Measurements from ENCODE around the gene PLSCR4. TPM values are rescaled to one million over a fixed set of nuclear protein-coding genes. Genes with fewer than 3 reads are reported as not detected.

The PLSCR4 gene
- total RNA-seq, 1 donor from 2014 or later, result 1.0 TPM

GRCh38 chr3:146160964-146161662 lies 89.8 kb downstream of the PLSCR4 start, which contains the start of gene PLOD2:
TSS of gene PLOD2 (minus strand) at chr3:146161184. CDS start at chr3:146160989, 195 bp downstream.
- Mint-ChIP-seq H3K4me3 (peak within 1 kb of the TSS; percentile 95), H3K36me3 (ENCODE audit: low read depth) (peaks cover 3% of the 10 kb centered on the region), H3K27ac (ENCODE audit: unreplicated experiment) (peak within 1 kb of the TSS; percentile 93), H3K4me1 (peaks cover 34% of the 10 kb centered on the region), H3K27me3 (ENCODE audit: low read depth) (peaks cover 21% of the 10 kb centered on the region), H3K9me3 (peaks cover 3% of the 10 kb centered on the region)
- peak; percentile 51 for DNase-seq (ENCODE audit: low read depth, low spot score)
- TF ChIP-seq CTCF (conservative IDR thresholded peaks at IDR 0.05), result no peak

- peak; percentile 55 for TF ChIP-seq CTCF (conservative IDR thresholded peaks at IDR 0.05)
Measured at GRCh38 chr3:146160321-146160963, 90.5 kb downstream of the PLSCR4 start.

GRCh38 chr3:146159616-146160320 lies 91.1 kb downstream of the PLSCR4 start:
- Mint-ChIP-seq H3K4me3 (peak overlapping the region; percentile 95), H3K36me3 (ENCODE audit: low read depth) (peaks cover 3% of the 10 kb centered on the region), H3K9me3 (peaks cover 3% of the 10 kb centered on the region), H3K27me3 (ENCODE audit: low read depth) (peaks cover 21% of the 10 kb centered on the region), H3K4me1 (peaks cover 24% of the 10 kb centered on the region), H3K27ac (ENCODE audit: unreplicated experiment) (peak overlapping the region; percentile 93)
- no peak for TF ChIP-seq CTCF (conservative IDR thresholded peaks at IDR 0.05)
- DNase-seq (ENCODE audit: low read depth, low spot score), result no peak

More at GRCh38 chr3:146160321-146160963, 90.5 kb downstream of the PLSCR4 start:
- peaks cover 3% of the 10 kb centered on the region for H3K9me3 Mint-ChIP-seq
- H3K4me3 Mint-ChIP-seq, result peak overlapping the region; percentile 95
- H3K4me1 Mint-ChIP-seq, result peaks cover 29% of the 10 kb centered on the region
- H3K36me3 Mint-ChIP-seq (ENCODE audit: low read depth), result peaks cover 3% of the 10 kb centered on the region
- H3K27me3 Mint-ChIP-seq (ENCODE audit: low read depth), result peaks cover 21% of the 10 kb centered on the region
- peak; percentile 24 for DNase-seq (ENCODE audit: low read depth, low spot score)
- H3K27ac Mint-ChIP-seq (ENCODE audit: unreplicated experiment), result peak overlapping the region; percentile 93

GRCh38 chr3:146159037-146159436 lies 91.9 kb downstream of the PLSCR4 start:
- H3K27ac Mint-ChIP-seq (ENCODE audit: unreplicated experiment), result peak overlapping the region; percentile 52
- no peak for DNase-seq (ENCODE audit: low read depth, low spot score)
- peaks cover 21% of the 10 kb centered on the region for H3K27me3 Mint-ChIP-seq (ENCODE audit: low read depth)
- H3K4me3 Mint-ChIP-seq, result peak overlapping the region; percentile 52
- TF ChIP-seq CTCF (conservative IDR thresholded peaks at IDR 0.05), result no peak
- H3K9me3 Mint-ChIP-seq, result peaks cover 3% of the 10 kb centered on the region
- peaks cover 24% of the 10 kb centered on the region for H3K4me1 Mint-ChIP-seq
- H3K36me3 Mint-ChIP-seq (ENCODE audit: low read depth), result peaks cover 3% of the 10 kb centered on the region

- H3K4me3 Mint-ChIP-seq, result no peak overlapping the region
- H3K27ac Mint-ChIP-seq (ENCODE audit: unreplicated experiment), result no peak overlapping the region
- no peaks in the 10 kb centered on the region for H3K36me3 Mint-ChIP-seq (ENCODE audit: low read depth)
- no peaks in the 10 kb centered on the region for H3K9me3 Mint-ChIP-seq
- TF ChIP-seq CTCF (conservative IDR thresholded peaks at IDR 0.05), result no peak
- peaks cover 13% of the 10 kb centered on the region for H3K27me3 Mint-ChIP-seq (ENCODE audit: low read depth)
- H3K4me1 Mint-ChIP-seq, result peaks cover 26% of the 10 kb centered on the region
- DNase-seq (ENCODE audit: low read depth, low spot score), result no peak
Measured at GRCh38 chr3:146157325-146158060, 93.4 kb downstream of the PLSCR4 start.

Measured in neural crest cell (in vitro differentiated cells).